Glomerular visceral epithelial cell (primary cell): ENCODE data around the gene SLITRK1.

Experiments used
- DNase-seq: peaks from one replicate; pipeline ENCODE4 v3.0.0-alpha.2; 2016; ENCODE audit errors: extremely low spot score

The SLITRK1 gene

GRCh38 chr13:83881917-83882605, at the start of gene SLITRK1:
Gene SLITRK1, minus strand, starts transcription at chr13:83882474. Its CDS starts 967 bp downstream, at chr13:83881507.
- DNase-seq, result peak; percentile 74

- DNase-seq, result no peak
Measured at GRCh38 chr13:83929157-83929556, 46.9 kb upstream of the SLITRK1 start.

DNA sequence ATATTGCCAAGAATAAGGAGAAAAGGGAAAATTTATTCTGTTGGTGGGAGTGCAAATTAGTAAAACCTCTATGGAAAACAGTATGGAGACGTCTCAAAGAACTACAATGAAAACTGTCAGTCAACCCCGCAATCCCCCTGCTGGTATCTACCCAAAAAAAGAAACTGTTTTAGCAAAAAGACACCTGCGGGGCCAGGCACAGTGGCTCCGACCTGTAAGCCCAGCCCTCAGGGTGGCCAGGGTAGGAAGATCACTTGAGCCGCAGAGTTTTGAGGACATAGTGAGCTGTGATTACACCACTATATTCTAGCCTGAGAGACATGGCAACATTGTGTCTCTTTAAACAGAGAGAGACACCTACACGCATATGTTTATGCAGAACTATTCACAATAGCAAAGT, 37.5 kb upstream of the SLITRK1 start:
- DNase-seq, result no peak

GRCh38 chr13:83914368-83914767, 32.1 kb upstream of the SLITRK1 start:
- no peak for DNase-seq

DNA sequence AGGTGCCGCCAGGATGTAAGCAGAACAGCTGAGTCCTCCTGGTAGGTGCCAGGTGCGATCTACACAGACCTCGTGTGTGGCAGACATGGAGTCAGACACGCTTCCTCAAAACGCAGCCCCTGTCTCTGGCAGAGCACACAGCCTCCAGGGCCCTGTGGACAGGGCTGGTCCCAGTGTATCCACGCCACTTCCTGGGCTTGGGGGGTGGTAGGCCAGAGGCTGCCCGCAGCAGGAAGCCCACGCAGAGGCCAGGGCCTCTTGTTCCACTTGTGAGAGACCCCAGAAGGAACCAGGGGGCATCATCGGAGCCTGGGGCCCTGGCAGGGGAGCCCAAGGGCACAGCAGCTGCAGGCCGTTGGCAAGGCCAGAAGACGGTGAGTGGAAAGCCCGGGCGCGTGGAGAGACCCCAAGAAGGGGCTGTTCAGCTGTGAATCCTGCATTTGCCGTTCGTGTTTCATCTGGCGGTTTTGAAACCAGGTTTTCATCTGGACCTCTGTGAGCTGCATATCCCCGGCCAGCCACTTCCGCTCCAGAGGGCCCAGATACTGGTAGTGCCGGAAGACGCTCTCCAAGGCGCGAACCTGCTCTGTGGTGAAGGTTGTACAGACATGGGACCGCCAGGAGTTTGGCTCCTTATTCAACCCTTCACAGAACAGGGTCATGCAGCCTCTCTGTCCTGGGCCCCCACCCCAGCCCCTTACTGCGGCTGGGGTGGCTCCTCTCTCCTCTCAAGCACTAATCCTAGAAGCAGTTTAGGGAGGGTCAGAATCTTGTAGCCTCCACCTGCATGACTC, 25.1 kb upstream of the SLITRK1 start:
- no peak for DNase-seq

DNA sequence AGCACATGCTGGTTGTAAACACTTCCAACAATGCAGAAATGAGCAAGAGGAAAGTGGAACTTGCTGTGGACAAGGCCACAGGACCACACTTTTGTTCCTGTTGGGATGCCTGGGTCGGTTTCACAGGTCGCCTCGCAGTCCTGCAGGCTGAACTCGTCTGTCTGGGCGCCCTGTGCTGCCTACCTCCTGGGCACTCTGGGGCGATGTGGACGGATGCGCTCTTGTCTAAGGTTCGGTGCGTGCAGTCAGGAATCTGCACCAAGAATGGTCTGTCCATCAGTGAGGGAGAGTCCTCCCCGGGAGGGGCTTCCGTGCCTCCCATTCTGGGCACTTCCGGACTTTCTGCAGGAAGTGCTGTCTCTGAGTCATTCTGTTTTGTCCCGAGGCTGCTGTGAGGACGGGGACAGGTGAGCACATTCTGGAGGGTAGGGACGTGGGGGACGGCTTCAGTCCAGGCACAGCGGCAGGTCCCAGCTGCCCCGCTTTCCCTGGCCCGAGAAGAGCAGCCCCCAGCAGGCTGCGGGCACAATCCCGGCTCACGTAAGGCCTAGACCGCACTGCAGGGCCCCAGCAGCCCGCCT, 24.1 kb upstream of the SLITRK1 start:
- no peak for DNase-seq

- DNase-seq, result no peak
Measured at GRCh38 chr13:83905641-83906040, 23.4 kb upstream of the SLITRK1 start.

GRCh38 chr13:83895994-83896580, 13.8 kb upstream of the SLITRK1 start:
- peak; percentile 77 for DNase-seq

DNA sequence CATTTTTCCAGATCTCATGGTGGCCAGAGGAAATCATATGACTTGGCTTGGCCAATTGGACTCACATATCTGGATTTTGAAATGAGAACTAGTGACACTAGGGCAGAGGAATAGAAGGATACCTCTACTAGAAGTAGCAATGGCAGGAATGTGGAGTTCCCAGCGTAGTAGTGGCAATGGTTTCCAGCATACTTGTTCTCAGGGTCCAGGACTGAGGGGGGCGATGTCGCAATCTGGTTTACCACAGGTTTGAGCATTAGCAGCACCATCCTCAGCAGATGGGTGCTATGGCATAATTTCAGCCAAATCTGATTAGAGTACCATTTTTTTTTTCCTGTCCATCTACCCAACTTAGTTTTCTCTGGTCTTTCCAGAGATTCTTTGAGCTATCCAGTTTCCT, 8.1 kb upstream of the SLITRK1 start:
- no peak for DNase-seq

GRCh38 chr13:83884141-83884540, 1.9 kb upstream of the SLITRK1 start:
- DNase-seq, result no peak

DNA sequence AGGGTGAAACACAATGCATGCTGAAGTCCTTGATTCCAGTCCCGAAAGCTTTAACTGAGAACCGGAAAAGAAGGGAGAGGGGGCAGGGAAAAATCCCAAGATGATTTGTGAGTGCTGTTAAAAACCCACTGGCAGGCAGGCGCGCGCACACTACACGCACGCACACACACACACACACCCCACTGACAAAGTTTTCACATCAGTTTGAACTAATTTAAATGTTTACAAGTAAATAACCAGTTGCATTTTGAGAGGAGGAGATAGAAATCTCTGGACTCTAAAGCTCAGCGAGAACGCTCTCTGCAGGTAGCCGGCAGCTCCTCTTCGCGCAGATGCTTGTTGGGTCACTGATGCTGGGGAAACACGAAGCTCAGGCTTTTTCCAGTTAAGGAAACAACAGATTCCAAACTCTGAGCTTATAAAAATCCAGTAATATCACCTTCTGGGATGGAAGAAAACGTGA, 818 bp upstream of the SLITRK1 start:
- DNase-seq, result no peak

DNA sequence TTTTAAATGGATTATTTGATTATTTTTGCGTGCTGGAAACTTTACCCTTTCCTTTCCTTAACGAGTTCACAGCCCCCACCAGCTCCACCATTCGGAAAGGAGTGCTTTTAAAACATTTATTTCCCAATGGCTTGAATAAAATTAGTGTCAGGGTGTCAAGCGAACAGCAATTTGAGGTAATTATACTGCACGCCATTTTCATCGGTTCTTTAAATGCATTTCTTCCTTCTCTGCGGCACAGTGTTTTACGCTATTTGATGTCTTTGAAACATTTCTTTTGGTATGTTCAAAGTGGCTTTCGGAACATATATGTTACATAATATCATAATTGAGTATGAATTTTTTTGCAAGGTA, 309 bp upstream of the SLITRK1 start:
- DNase-seq, result no peak

DNA sequence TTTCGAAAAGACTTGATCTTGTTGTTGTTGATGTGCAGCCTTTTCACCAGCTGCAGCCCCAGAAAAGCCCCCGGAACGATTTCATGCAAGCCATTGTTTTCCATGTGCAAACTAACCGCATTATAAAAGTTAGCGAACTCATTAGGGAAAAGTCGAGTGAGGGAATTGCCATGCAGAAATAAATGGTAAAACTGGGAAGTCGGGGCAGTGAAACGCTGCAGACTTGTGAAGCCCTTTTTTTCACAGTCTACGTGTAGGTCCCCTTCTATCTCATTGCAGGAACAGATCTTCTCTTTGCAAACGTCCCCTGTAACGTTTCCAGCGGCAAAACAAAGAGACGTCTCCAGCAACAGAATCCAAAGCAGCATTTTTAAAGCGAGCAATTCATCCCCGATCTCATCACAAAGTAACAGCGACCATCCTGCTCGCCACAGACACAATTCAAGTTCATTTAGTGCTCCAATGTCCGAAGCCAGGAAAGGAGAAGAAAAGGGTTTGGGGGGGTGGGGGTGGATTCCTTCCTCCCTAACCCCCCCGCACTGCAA, 1.1 kb downstream of the SLITRK1 start:
- peak; percentile 4 for DNase-seq

- no peak for DNase-seq
Measured at GRCh38 chr13:83880275-83881139, 1.8 kb downstream of the SLITRK1 start.

DNA sequence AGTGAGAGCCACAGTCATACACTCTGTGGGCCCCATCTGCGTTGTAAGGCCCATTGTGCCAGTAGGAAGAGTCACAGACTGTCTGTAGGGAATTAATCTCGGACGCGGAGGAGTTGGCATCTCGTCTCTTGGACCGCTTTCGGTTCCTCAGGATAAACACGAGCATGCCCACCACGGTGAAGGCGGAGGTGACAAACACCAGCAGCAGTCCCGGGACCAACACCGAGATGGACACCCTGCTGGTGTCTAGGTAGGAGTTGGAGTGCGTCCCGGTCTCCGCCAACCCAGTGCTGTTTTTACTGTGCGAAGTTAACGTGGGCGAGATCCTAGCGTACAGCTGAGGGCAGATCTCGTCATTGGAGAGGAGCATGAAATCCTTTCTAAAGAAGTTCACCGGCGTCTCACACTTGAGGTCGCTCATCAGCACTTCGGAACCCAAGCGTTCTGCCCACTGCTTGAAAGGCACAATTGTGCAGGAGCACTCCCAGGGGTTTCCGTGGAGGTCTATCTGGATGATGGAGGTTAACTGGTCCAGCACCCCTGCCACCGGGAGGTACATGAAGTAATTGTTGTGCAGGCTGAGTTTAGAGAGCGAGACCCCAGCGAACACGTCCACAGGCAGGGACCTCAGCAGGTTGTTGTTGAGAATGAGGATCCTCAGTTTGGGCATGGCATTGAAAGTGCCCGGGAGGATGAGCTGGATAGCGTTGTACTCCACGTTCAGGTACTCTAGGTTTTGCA, 2.7 kb downstream of the SLITRK1 start:
- DNase-seq, result no peak

GRCh38 chr13:83878691-83879430, 3.4 kb downstream of the SLITRK1 start:
- DNase-seq, result no peak

DNA sequence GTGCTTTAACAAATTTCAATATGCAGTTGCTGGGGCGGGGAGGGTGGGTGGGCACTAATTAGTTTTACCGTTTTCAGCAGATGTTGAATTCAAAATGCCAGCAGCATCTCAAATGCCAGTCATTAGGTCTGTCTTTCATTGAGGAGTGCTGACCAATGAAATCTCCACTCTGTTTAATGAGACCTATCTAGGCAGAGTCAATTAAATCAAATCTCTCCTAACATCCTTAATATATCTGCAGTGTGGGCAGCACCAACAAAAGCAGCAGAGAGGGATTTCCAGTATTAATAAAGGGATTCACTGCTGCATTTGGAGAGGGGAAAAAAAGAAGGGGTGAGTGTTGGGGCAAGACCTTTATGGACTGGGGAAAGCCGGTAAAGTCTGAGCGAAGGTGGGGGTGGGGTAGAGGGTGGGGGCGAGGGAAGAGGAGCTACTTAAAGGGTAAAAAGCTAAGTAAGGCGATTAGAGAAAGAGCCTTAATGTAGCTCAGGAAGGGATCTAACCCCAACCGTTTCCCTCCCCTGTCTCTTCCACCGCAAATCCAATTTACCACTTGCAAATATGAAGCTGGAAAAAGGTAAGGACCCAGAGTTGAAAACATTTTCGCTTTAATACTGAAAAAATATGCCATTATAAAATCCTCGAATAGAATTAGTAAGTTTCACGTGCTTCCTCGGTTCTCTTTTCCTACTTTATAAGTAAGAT, 4.5 kb downstream of the SLITRK1 start:
- no peak for DNase-seq

- DNase-seq, result no peak
Measured at GRCh38 chr13:83876546-83876945, 5.7 kb downstream of the SLITRK1 start.

DNA sequence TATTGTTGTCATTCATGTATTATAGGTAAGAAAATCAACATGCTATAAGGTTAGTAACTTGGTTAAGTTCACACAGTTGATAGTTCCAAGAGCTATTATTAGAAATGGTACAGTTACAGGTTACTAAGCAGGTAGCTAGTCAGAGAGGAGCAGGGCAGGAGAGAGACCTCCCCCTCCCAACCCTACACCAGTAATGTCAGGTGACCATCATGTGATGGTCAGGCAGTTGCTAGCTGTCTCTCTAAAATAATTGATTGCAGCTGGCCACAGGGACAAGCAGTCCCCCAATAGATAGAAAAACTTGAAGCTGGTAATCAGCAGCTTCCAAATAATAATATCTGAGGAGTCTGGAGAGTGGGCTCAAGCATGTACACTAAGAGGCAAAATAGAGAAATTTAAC, 14.6 kb downstream of the SLITRK1 start:
- no peak for DNase-seq
